Stimulated activated CD4-positive, alpha-beta T cell treated with anti-CD3 and anti-CD28 coated beads, Interleukin-4, amount 100 ng/mL, for 24 hours (primary cell): ENCODE data around the gene RTCA.
"Not testable (repeated sequence)": the region's sequence is repeated elsewhere in the genome, so short reads cannot be mapped to it uniquely, and the experiment has no call there.

Source experiments
- DNase-seq: peaks from one replicate; pipeline ENCODE4 v3.0.0-alpha.2; 2020

RTCA gene

DNA sequence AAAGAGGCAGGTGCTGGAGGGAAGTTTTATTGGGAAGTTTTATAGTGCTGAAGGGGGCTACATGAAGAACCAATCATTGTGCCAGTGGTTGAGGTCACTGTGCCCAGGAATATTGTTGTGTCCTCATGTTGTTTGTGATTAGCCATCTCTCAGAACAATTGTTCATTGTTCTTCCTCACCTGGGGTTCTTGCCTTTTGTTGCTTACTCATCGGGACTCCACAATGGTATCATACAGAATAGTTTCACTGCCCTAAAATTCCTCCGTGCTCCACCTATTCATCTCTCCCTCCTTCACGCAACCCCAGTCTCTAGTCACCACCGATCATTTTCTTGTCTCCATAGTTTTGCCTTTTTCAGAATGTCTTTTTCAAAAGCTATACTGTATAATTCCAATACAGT, 47.4 kb downstream of the RTCA start:
- no peak for DNase-seq

DNA sequence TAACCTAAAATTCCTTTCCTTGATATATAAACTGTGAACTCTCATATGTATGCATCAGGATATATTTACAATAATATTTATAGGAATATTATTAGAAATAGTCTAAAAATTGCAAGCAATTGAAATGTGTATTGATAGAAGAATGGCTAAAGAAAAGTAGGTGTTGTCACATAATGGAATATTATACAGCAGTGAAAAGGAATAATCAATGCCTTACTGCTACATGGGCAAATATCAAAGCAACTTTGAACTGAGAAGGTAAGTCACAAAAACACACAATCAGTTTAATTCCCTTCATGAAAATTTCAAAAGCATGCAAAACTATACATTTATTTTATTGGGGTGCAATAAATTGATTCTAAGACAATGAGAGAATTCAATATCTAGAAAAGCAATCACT, 50.6 kb downstream of the RTCA start:
- DNase-seq: no peak

DNA sequence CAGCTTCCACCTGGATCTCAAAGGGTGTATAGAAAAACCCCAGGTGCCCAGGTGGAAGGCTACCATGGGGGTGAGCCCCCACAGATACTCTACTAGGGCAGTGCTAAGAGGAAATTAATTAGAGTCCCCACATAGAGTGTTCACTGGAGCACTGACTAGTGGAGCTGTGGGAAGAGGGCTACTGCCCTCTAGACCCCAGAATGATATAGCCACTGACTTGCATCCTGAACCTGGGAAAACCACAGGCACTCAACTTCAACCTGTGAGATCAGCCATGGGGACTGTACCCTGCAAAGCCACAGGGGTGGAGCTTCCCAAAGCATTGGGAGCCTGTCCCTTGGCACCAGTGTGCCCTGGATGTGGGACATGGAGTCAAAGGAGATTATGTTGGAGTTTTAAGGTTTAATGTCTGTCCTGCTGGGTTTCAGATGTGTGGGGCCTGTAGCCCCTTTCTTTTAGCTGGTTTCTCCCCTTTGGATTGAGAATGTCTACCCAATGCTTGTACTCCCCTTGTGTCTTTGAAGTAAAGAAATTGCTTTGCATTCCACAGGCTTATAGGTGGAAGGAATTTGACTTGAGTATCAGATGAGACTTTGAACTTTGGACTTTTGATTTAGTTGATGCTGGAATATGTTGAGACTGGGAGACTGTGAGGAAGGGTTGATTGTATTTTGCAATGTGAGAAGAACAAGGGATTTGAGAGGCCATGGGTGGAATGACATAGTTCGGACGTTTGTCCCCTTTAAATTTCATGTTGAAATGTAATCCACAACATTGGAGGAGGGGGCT, 54.5 kb downstream of the RTCA start:
- DNase-seq: no peak

DNA sequence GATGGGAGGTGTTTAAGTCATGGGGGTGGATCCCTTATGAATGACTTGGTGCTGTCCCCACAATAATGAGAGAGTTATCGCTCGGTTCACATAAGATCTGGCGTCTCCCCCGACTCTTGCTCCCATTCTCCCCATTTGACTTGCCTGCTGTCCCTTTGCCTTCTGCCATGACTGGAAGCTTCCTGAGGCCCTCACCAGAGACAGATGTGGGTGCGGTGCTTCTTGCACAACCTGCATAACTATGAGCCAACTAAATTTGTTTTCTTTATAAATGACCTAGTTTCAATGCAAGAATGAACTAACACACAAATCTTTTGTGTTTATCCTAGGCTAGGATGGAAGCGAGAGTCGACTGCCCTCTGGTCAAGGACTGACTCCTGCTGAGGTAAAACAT, 55.1 kb downstream of the RTCA start:
- no peak for DNase-seq

DNA sequence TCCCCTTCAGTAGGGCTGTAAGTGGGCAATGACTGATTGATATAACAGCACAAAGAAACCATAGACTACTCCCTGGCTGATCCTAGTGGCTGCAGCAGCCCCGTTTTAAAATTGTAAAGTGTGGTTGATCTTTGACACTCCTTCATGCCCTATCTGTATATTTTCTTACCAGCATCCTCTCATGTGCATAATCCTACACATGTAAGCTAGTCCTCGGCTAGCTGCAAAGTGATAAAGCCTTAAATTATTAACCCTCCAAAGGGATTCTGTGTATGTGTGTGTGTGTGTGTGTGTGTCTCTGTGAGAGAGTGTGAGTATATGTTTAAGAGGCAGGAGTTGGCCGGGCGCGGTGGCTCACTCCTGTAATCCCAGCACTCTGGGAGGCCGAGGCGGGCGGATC, 55.5 kb downstream of the RTCA start:
- DNase-seq: no peak

DNA sequence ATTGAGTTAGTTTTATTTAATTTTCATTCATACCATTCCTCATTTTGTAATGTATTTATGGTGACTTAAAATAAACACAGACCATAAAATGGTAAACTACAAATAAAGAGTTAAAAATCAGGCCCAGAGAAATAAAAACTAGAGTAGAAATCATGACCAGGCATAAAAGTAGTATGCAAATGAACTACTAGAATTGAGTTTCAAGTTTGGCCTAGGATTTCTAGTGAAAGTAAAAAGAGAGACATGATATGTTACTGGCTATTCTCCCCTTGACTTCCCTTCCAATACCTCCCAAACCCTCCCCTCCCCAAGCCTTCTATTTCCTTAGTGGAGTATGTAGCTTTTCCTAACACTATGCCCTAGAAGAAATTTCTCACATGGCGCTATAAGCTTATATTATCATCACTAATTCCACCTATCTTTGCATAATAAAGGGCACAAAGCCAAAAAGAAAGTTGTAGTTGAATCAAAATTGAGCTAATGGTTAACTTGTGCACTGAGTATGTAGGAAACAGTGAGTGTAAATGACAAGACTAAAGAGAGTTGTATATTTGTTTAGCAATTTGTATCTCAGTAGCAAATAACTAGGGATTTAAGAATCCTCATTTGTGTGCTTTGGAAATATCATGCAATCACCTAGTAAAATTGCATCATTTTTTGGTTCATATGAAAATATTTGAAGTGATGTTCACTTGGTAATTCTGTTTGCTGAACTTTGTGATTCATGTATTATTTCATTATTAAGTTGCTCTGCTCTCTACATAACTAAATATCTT, 56.6 kb downstream of the RTCA start:
- no peak for DNase-seq

DNA sequence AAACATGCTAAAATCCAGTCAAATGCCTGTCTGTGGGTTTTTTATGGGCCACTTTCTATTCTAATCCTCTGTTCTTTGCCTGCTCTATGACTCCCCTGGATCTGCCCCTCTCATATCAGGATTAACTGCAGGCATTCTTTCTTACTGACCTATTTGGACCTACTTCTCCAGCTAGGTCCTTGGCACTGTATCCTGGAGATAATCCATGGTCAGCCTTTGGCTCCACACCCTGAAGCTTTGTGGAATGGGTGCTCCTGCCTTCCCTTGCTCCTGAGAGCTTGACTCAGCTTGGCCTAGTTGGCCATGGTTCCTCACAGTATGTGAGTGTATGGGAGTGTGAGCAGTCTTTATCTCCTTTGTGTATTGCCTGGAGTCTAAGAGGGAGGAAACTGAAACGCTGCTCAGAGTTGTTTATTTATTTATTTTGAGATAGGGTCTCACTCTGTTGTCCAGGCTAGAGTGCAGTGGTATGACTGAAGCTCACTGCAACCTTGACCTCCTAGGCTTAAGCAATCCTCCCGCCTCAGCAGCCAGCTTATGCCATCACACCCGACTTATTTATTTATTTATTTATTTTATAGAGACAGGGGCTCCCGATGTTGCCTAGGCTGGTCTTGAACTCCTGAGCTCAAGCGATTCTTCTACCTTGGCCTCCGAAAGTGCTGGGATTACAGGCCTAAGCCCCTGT, 57.5 kb downstream of the RTCA start:
- DNase-seq: no peak

DNA sequence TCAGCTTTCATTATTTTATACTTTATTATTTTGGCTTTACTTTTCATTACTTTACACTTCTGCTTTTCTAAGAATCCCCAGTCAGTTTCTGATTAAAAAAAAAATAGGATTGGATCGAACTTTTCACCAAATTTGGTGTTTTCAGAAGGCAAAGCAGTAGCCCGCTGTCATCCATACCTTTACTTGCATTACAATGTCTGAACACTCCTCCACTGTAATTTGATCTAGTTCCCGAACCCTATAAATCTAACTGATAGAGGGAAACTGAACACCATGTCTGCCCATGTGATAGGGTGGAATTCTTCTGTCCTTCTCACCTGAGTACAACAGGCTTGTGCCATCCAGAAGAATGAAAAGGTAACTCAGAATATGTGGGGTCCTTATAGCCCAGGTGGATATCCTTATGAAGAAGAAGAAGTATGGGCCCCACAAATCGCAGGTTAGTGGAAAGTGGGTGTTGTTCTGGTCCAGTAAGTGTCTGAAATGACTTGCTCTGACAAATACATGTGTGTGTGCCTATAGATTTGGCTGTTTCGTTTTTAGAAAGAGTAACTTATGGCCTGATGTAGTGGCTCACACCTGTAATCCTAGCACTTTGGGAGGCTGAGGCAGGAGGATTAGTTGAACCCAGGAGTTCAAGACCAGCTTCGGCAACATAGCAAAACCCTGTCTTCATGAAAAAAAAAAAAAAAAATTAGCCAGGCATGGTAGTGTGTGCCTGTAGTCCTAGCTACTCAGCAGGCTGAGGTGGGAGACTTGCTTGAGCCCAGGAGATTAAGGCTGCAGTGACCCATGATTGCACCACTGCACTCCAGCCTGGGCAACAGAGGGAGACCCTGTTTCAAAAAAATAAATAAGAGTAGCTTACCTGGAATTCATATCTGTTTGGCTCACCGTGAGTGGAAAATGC, 59.7 kb downstream of the RTCA start:
- DNase-seq: no peak

DNA sequence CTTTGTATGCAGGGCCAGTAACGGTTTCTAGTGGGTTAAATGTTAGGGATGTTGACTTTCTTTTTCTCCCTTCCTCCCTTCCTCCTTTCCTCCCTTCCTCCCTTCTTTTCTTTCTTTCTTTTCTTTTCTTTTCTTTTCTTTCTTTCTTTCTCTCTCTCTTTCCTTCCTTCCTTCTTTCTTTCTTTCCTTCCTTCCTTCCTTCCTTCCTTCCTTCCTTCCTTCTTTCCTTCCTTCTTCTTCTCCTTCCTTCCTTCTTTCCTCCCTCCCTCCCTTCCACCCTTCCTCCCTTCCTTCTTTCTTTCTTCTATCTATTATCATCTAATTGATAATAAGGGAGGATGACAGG, 60.3 kb downstream of the RTCA start:
- DNase-seq: not testable (repeated sequence)

DNA sequence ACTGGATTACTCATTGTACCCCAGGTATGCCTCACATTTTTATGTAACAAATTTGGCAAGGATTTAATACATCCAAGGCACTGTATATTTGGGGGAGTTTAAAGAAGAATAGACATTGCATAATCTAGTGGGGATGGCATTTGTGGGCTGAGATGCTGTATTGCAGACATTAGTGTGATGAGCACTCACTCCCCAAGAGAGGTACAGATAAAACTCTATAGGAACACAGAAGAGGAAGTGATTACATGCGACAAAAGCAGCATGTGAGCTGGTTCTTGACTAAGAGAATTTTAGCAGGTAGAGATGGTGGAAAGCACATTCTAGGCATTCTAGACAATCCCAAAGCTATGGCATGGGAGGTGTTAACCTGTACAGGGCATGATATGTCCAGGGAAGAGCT, 62.1 kb downstream of the RTCA start:
- no peak for DNase-seq

DNA sequence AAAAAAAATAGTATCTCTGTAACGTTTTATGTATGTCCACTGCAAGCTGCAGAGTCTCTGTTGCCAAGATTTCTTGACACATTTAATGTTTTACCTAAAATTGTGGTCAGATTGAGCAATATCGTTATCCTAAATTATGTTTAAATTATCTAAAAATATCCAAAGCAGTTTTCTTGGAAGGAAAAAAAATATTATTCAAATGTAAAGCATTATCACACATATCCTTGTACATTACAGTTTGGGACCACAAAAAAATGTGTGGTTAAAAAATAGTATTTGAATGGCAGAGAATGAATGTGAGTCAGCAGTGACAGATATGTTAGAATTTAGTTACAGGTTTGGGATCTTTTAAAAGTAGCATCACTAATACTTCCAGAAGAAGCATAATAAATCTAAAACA, 65.1 kb downstream of the RTCA start:
- DNase-seq: not testable (repeated sequence)

DNA sequence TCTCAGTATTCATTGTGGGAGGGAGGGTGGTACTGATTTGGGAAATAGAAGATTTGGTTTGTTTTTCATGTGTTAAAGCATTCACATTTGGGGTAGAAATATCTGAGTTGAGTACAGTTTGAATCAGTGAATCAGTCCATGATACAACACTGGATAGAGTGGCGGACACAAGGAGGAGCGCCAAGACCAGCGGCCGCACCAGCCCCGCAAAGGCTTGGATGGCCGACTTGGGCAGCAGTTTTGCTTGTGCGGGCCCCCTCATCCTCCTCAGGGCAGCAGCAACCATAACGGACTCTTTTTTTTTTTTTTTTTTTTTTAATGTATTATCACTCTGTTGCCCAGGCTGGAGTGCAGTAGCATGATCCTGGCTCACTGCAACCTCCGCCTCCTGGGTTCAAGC, 66.3 kb downstream of the RTCA start:
- no peak for DNase-seq

DNA sequence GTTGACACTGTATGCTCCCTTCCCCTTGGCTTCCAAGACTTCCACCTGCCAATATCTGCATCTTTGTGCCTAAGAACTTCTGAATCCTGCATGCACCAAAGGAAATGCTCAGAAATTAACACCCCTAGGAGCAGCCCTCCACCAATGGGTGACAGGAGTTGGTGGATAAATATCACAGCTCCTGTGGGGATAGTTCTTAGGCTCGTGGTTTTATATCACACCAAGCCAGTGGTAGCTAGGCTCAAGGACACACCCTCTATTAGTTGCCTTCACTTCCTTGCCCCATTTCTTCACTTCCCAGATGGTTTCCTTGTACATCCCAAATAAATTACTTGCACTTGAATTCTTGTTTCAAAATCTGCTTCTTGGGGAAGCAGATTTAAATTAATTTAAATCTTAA, 69.4 kb downstream of the RTCA start:
- no peak for DNase-seq

DNA sequence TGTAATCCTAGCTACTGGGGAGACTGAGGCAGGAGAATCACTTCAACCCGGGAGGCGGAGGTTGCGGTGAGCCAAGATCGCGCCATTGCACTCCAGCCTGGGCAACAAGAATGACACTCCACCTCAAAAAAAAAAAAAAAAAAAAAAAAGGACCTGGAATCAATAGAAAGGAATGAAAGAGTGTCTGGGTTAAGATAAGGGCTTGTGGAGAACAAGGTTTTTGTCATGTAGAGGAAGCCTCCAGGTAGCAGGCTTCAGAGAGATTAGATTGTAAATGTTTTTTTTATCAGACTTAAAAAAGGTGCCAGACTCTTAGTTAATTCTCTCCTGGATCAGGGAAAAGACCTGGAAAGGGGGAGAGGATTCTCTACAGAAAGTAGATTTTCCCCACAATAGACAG, 71.9 kb downstream of the RTCA start:
- DNase-seq: not testable (repeated sequence)

DNA sequence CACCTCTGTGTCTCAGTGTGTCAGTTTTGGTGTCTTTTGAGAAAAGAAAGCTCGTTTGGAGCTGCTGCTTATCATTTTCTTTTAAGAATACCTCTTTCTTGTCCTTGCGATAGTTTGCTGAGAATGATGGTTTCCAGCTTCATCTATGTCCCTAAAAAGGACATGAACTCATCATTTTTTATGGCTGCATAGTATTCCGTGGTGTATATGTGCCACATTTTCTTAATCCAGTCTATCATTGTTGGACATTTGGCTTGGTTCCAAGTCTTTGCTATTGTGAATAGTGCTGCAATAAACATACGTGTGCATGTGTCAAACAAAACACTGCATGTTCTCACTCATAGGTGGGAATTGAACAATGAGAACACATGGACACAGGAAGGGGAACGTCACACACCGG, 73.7 kb downstream of the RTCA start:
- not testable (repeated sequence) for DNase-seq

DNA sequence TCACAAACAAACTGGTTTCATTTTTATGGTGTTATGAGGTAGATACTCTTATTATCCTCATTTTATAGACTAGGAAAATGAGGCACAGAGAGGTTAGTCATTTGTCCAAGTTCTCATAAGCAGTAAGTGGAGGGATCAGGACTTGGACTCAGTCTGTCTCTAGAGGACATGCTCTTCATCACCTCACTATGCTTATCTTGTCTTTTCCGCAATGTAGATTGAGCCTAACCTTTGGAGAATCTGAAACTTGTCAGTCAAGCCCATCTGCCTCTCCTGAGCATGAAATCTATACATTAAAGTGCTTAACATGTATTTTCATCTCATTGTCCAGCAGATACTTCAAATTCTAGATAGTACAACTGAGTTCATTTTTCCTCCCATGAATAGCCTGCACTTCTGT, 74.5 kb downstream of the RTCA start:
- DNase-seq: no peak

DNA sequence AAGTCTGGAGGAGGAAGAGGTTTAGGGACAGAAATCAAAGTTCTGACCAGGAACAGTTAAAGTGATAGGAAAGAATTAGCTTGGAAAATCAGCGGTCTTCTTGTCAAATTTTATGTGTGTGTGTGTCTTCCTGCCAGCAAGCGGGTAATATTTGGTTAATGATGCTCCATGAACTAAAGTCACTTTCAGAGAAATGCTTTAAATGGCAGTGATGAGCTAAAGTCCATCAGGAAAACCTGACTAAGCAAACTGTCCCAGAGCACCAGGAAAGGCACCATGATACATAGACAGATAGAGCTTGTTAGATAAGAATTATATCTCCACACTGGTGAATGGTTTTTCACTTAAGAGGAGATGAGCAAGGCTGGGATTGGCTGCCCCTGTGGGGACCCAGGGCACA, 76.3 kb downstream of the RTCA start:
- DNase-seq: no peak
